HG02852 (cell line): Measurements from ENCODE around the gene KCMF1.

Experiments
- ATAC-seq: cut with Tn5 transposase; IDR thresholded peaks from one replicate; pipeline ENCODE4 v1.9.1; 2021; ENCODE audit warnings: mild to moderate bottlenecking, moderate library complexity; ENCODE audit not compliant: unreplicated experiment

The KCMF1 gene

GRCh38 chr2:85076618-85077274, 105.8 kb downstream of the KCMF1 start:
- ATAC-seq: no peak

- ATAC-seq: no peak
Measured at GRCh38 chr2:85077859-85078419, 107.0 kb downstream of the KCMF1 start.

GRCh38 chr2:85078536-85078935, 107.6 kb downstream of the KCMF1 start:
- no peak for ATAC-seq

GRCh38 chr2:85083092-85083491, 112.1 kb downstream of the KCMF1 start:
- ATAC-seq: no peak

- no peak for ATAC-seq
Measured at GRCh38 chr2:85085563-85085962, 114.6 kb downstream of the KCMF1 start.

- ATAC-seq: no peak
Measured at GRCh38 chr2:85087541-85087940, 116.6 kb downstream of the KCMF1 start.

GRCh38 chr2:85088921-85089320, 118.0 kb downstream of the KCMF1 start:
- no peak for ATAC-seq

GRCh38 chr2:85089585-85089984, 118.6 kb downstream of the KCMF1 start:
- no peak for ATAC-seq

GRCh38 chr2:85091838-85092237, 120.9 kb downstream of the KCMF1 start:
- ATAC-seq: no peak

GRCh38 chr2:85095094-85095493, 124.1 kb downstream of the KCMF1 start:
- no peak for ATAC-seq

- ATAC-seq: no peak
Measured at GRCh38 chr2:85096616-85097015, 125.7 kb downstream of the KCMF1 start.

- no peak for ATAC-seq
Measured at GRCh38 chr2:85104228-85104627, 133.3 kb downstream of the KCMF1 start.

GRCh38 chr2:85106489-85107180, 135.7 kb downstream of the KCMF1 start:
- no peak for ATAC-seq
